T-helper 17 cell (primary cell): ENCODE measurements around the gene MYL12A. TPM values are rescaled to one million over a fixed set of nuclear protein-coding genes. Genes with fewer than 3 reads are reported as not detected.

Experiments
- ATAC-seq: fragments of 150-1000 bp; cut with Tn5 transposase; 2 replicates; pipeline ENCODE4 v1.10.0; 2021; ENCODE audit warnings: mild to moderate bottlenecking, moderate library complexity
- DNase-seq, 3 donors: peaks; one replicate each; pipeline versions ENCODE4 v3.0.0 to v3.0.0-alpha.2; 2020 to 2021
- H3K9me3 ChIP-seq: one replicate; pipeline ENCODE4 v1.7.0; 2013; ENCODE audit warnings: low read length, mild to moderate bottlenecking; ENCODE audit not compliant: control insufficient read depth, poor library complexity, severe bottlenecking
- H3K27ac Mint-ChIP-seq: one replicate; pipeline ENCODE4 v1.8.0; 2022; ENCODE audit warnings: mild to moderate bottlenecking, moderate library complexity, mixed read lengths
- H3K27me3 Mint-ChIP-seq: one replicate; pipeline ENCODE4 v1.8.0; 2022; ENCODE audit warnings: mixed read lengths
- H3K36me3 Mint-ChIP-seq: one replicate; pipeline ENCODE4 v1.8.0; 2022; ENCODE audit warnings: low read depth, mixed read lengths
- H3K4me1 Mint-ChIP-seq: one replicate; pipeline ENCODE4 v1.8.0; 2022; ENCODE audit warnings: mild to moderate bottlenecking, mixed read lengths
- H3K4me3 Mint-ChIP-seq: one replicate; pipeline ENCODE4 v1.8.0; 2022; ENCODE audit warnings: mild to moderate bottlenecking, moderate library complexity, mixed read lengths
- total RNA-seq, 4 donors: library from RNA in 2 of 4; stranded (reverse) in 2 of 4; gene quantifications; one replicate each; pipeline ENCODE4 v1.2.3 and lab custom pipeline; 2022 to 2026

Gene MYL12A
- total RNA-seq, 2 donors from 2014 or later: 480 to 500 TPM

- ATAC-seq: no peak
- H3K27ac Mint-ChIP-seq: no peak overlapping the region
- no peaks in the 10 kb centered on the region for H3K9me3 ChIP-seq
- no peaks in the 10 kb centered on the region for H3K27me3 Mint-ChIP-seq
- no peak overlapping the region for H3K4me3 Mint-ChIP-seq
- H3K4me1 Mint-ChIP-seq: peaks cover under 1% of the 10 kb centered on the region
- no peaks in the 10 kb centered on the region for H3K36me3 Mint-ChIP-seq
- no peak for DNase-seq
These were observed 14.0 kb upstream of the MYL12A start for GRCh38 chr18:3233433-3234168.

- ATAC-seq (no peak), DNase-seq (no peak)
- no peak overlapping the region for H3K27ac Mint-ChIP-seq
- H3K4me1 Mint-ChIP-seq: peaks cover 7% of the 10 kb centered on the region
- no peak overlapping the region for H3K4me3 Mint-ChIP-seq
- H3K9me3 ChIP-seq: no peaks in the 10 kb centered on the region
- H3K27me3 Mint-ChIP-seq: no peaks in the 10 kb centered on the region
- H3K36me3 Mint-ChIP-seq: peaks cover 2% of the 10 kb centered on the region
These were observed 13.1 kb upstream of the MYL12A start for GRCh38 chr18:3234457-3234856.

GRCh38 chr18:3235846-3236245 lies 11.8 kb upstream of the MYL12A start:
- H3K36me3 Mint-ChIP-seq: peaks cover 4% of the 10 kb centered on the region
- no peaks in the 10 kb centered on the region for H3K9me3 ChIP-seq
- H3K27ac Mint-ChIP-seq: no peak overlapping the region
- ATAC-seq (no peak), DNase-seq (no peak)
- H3K4me1 Mint-ChIP-seq: peaks cover 7% of the 10 kb centered on the region
- no peak overlapping the region for H3K4me3 Mint-ChIP-seq
- no peaks in the 10 kb centered on the region for H3K27me3 Mint-ChIP-seq

GRCh38 chr18:3236470-3236869 lies 11.1 kb upstream of the MYL12A start:
- ATAC-seq (no peak), DNase-seq (no peak)
- Mint-ChIP-seq H3K4me3 (no peak overlapping the region), H3K27ac (no peak overlapping the region), H3K36me3 (peaks cover 5% of the 10 kb centered on the region), H3K4me1 (peaks cover 7% of the 10 kb centered on the region), H3K27me3 (no peaks in the 10 kb centered on the region)
- H3K9me3 ChIP-seq: no peaks in the 10 kb centered on the region

- DNase-seq: no peak
- Mint-ChIP-seq H3K27me3 (no peaks in the 10 kb centered on the region), H3K4me3 (no peak overlapping the region), H3K4me1 (peaks cover 7% of the 10 kb centered on the region), H3K36me3 (peaks cover 8% of the 10 kb centered on the region), H3K27ac (peak overlapping the region; percentile 57)
- no peak for ATAC-seq
- H3K9me3 ChIP-seq: no peaks in the 10 kb centered on the region
These were observed 8.9 kb upstream of the MYL12A start for GRCh38 chr18:3238742-3239141.

- ATAC-seq (no peak), DNase-seq (no peak)
- peaks cover 9% of the 10 kb centered on the region for H3K36me3 Mint-ChIP-seq
- H3K27me3 Mint-ChIP-seq: no peaks in the 10 kb centered on the region
- no peaks in the 10 kb centered on the region for H3K9me3 ChIP-seq
- H3K4me3 Mint-ChIP-seq: peak overlapping the region; percentile 39
- peaks cover 25% of the 10 kb centered on the region for H3K4me1 Mint-ChIP-seq
- H3K27ac Mint-ChIP-seq: peak overlapping the region; percentile 95
These were observed 2.4 kb upstream of the MYL12A start for GRCh38 chr18:3245185-3245564.

- Mint-ChIP-seq H3K27me3 (no peaks in the 10 kb centered on the region), H3K36me3 (peaks cover 12% of the 10 kb centered on the region), H3K4me3 (peak overlapping the region; percentile 94), H3K4me1 (peaks cover 31% of the 10 kb centered on the region), H3K27ac (peak overlapping the region; percentile 95)
- DNase-seq: peak; percentile 56 to 62 (median 59)
- peak; percentile 64 for ATAC-seq
- H3K9me3 ChIP-seq: no peaks in the 10 kb centered on the region
These were observed 1.6 kb upstream of the MYL12A start for GRCh38 chr18:3245853-3246634.

- Mint-ChIP-seq H3K36me3 (peaks cover 12% of the 10 kb centered on the region), H3K4me1 (peaks cover 34% of the 10 kb centered on the region), H3K27ac (peak overlapping the region; percentile 95), H3K27me3 (no peaks in the 10 kb centered on the region), H3K4me3 (peak overlapping the region; percentile 94)
- H3K9me3 ChIP-seq: no peaks in the 10 kb centered on the region
- ATAC-seq (no peak), DNase-seq (no peak)
These were observed 864 bp upstream of the MYL12A start for GRCh38 chr18:3246635-3247239.

GRCh38 chr18:3248062-3248657 lies 559 bp downstream of the MYL12A start:
- H3K9me3 ChIP-seq: no peaks in the 10 kb centered on the region
- no peaks in the 10 kb centered on the region for H3K27me3 Mint-ChIP-seq
- peak overlapping the region; percentile 94 for H3K4me3 Mint-ChIP-seq
- peaks cover 9% of the 10 kb centered on the region for H3K36me3 Mint-ChIP-seq
- ATAC-seq (no peak), DNase-seq (no peak)
- H3K27ac Mint-ChIP-seq: peak overlapping the region; percentile 95
- peaks cover 44% of the 10 kb centered on the region for H3K4me1 Mint-ChIP-seq

GRCh38 chr18:3248658-3249359 lies 1.2 kb downstream of the MYL12A start:
- no peaks in the 10 kb centered on the region for H3K9me3 ChIP-seq
- H3K4me1 Mint-ChIP-seq: peaks cover 49% of the 10 kb centered on the region
- H3K27ac Mint-ChIP-seq: peak overlapping the region; percentile 95
- peak overlapping the region; percentile 94 for H3K4me3 Mint-ChIP-seq
- no peak for ATAC-seq
- no peaks in the 10 kb centered on the region for H3K27me3 Mint-ChIP-seq
- H3K36me3 Mint-ChIP-seq: peaks cover 9% of the 10 kb centered on the region
- DNase-seq: no peak

- peaks cover 52% of the 10 kb centered on the region for H3K4me1 Mint-ChIP-seq
- DNase-seq: no peak
- ATAC-seq: no peak
- H3K36me3 Mint-ChIP-seq: peaks cover 11% of the 10 kb centered on the region
- H3K4me3 Mint-ChIP-seq: peak overlapping the region; percentile 94
- peak overlapping the region; percentile 95 for H3K27ac Mint-ChIP-seq
- H3K9me3 ChIP-seq: no peaks in the 10 kb centered on the region
- H3K27me3 Mint-ChIP-seq: no peaks in the 10 kb centered on the region
These were observed 2.9 kb downstream of the MYL12A start for GRCh38 chr18:3250237-3251107.
